Lower lobe of right lung (tissue), 2 donors: ENCODE measurements around the gene PRKAR1B. TPM values are rescaled to one million over a fixed set of nuclear protein-coding genes. Genes with fewer than 3 reads are reported as not detected.

Source experiments
- ATAC-seq, 2 donors: fragments of 200-7000 bp; cut with Tn5 transposase; one replicate each; pipeline ENCODE4 v1.9.1; 2020 to 2022; ENCODE audit warnings: mild to moderate bottlenecking in 2 of 2, moderate library complexity in 2 of 2
- DNase-seq: peaks from one replicate; pipeline ENCODE4 v3.0.0-alpha.2; 2020
- H3K27ac ChIP-seq: fragments of 200-600 bp; one replicate; pipeline ENCODE4 v1.8.0; 2022
- H3K27me3 ChIP-seq: fragments of 200-600 bp; one replicate; pipeline ENCODE4 v1.8.0; 2022; ENCODE audit warnings: low read depth
- H3K36me3 ChIP-seq: fragments of 200-600 bp; one replicate; pipeline ENCODE4 v1.8.0; 2022; ENCODE audit warnings: mild to moderate bottlenecking
- H3K4me1 ChIP-seq: fragments of 200-600 bp; one replicate; pipeline ENCODE4 v1.8.0; 2022
- H3K4me3 ChIP-seq: fragments of 200-600 bp; one replicate; pipeline ENCODE4 v1.8.0; 2022; ENCODE audit warnings: mild to moderate bottlenecking
- H3K9me3 ChIP-seq: fragments of 200-600 bp; one replicate; pipeline ENCODE4 v1.8.0; 2022
- CTCF ChIP-seq: fragments of 200-600 bp; IDR thresholded peaks from one replicate; pipeline ENCODE4 v1.8.0; 2022; ENCODE audit warnings: antibody characterized with exemption, mild to moderate bottlenecking
- intact Hi-C: fragments of 100-400 bp; cut with DNase I; formaldehyde crosslinking; loops from one replicate; pipeline ENCODE4 v1.11.0; 2022
- total RNA-seq: library from RNA; stranded (reverse); fragmentation: NEBNext Ultra II Directional; extraction: Animal tissue kit (Norgen Biotek cat#: 25700); gene quantifications from one replicate; pipeline ENCODE4 v1.2.1, GENCODE V29; 2021
- donor health status: DM: no; HTN: yes; CAD: no; lungs with severe emphysema.

Gene PRKAR1B
- total RNA-seq, 1 donor from 2014 or later, result 16.8 TPM

- ATAC-seq (no peak), DNase-seq (peak; percentile 33)
- Histone ChIP-seq H3K4me3 (no peak overlapping the region), H3K36me3 (peaks cover 31% of the 10 kb centered on the region), H3K27me3 (no peaks in the 10 kb centered on the region), H3K27ac (no peak overlapping the region), H3K9me3 (no peaks in the 10 kb centered on the region), H3K4me1 (peaks cover 21% of the 10 kb centered on the region)
- intact Hi-C loops, result no loop called here
- TF ChIP-seq CTCF, result no peak
Measured at GRCh38 chr7:728602-729001, 1.5 kb upstream of the PRKAR1B start.

GRCh38 chr7:727806-728460 is 852 bp upstream of the PRKAR1B start:
- DNase-seq, result peak; percentile 20
- intact Hi-C loops, result no loop called here
- Histone ChIP-seq H3K9me3 (no peaks in the 10 kb centered on the region), H3K4me1 (peaks cover 21% of the 10 kb centered on the region), H3K4me3 (peak overlapping the region; percentile 72), H3K27me3 (no peaks in the 10 kb centered on the region), H3K36me3 (peaks cover 31% of the 10 kb centered on the region), H3K27ac (no peak overlapping the region)
- TF ChIP-seq CTCF, result no peak
- no peak for ATAC-seq

GRCh38 chr7:726854-727103 is 302 bp downstream of the PRKAR1B start:
- Histone ChIP-seq H3K27ac (peak overlapping the region; percentile 83), H3K4me1 (peaks cover 21% of the 10 kb centered on the region), H3K9me3 (no peaks in the 10 kb centered on the region), H3K4me3 (peak overlapping the region; percentile 72), H3K27me3 (no peaks in the 10 kb centered on the region), H3K36me3 (peaks cover 23% of the 10 kb centered on the region)
- intact Hi-C loops, result no loop called here
- no peak for TF ChIP-seq CTCF
- DNase-seq, result no peak
- ATAC-seq, result peak in 1 of 2 donors; percentile 29

GRCh38 chr7:726084-726853 is 812 bp downstream of the PRKAR1B start, which contains the start of gene DNAAF5:
DNAAF5 (plus strand) TSS chr7:726699; CDS start chr7:726721, 22 bp downstream.
- H3K27ac ChIP-seq, result peak within 1 kb of the TSS; percentile 83
- peaks cover 21% of the 10 kb centered on the region for H3K4me1 ChIP-seq
- ATAC-seq (peak; percentile 95 to 97), DNase-seq (peak; percentile 92)
- intact Hi-C loops, result no loop called here
- H3K9me3 ChIP-seq, result no peaks in the 10 kb centered on the region
- H3K27me3 ChIP-seq, result no peaks in the 10 kb centered on the region
- peaks cover 21% of the 10 kb centered on the region for H3K36me3 ChIP-seq
- H3K4me3 ChIP-seq, result peak within 1 kb of the TSS; percentile 72
- no peak for TF ChIP-seq CTCF

- H3K27ac ChIP-seq, result no peak overlapping the region
- H3K9me3 ChIP-seq, result no peaks in the 10 kb centered on the region
- DNase-seq (no peak), ATAC-seq (no peak)
- H3K27me3 ChIP-seq, result no peaks in the 10 kb centered on the region
- H3K4me1 ChIP-seq, result peaks cover 21% of the 10 kb centered on the region
- H3K36me3 ChIP-seq, result peaks cover 13% of the 10 kb centered on the region
- intact Hi-C loops, result no loop called here
- TF ChIP-seq CTCF, result no peak
- peak overlapping the region; percentile 72 for H3K4me3 ChIP-seq
Measured at GRCh38 chr7:725223-726005, 1.7 kb downstream of the PRKAR1B start.
